HCT116 (cell line): ENCODE data around the gene DENND1A. TPM values are rescaled to one million over a fixed set of nuclear protein-coding genes. Genes with fewer than 3 reads are reported as not detected.

Experiments used
- ATAC-seq: fragments of 200-7000 bp; cut with Tn5 transposase; 2 replicates; pipeline ENCODE4 v1.9.1; 2020; ENCODE audit warnings: mild to moderate bottlenecking, moderate library complexity
- BruUV-seq: library from RNA; stranded (reverse); fragments of 400-500 nt; replicated peaks from 2 replicates; lab custom pipeline; 2021; lab: Mats Ljungman, UMichigan
- CTCF ChIA-PET: fragments of 300-600 bp; sonication (Branson Sonifier 250); formaldehyde crosslinking; loops from one replicate; lab custom pipeline; 2021; ENCODE audit warnings: antibody characterized with exemption; lab: Charles Lee
- POLR2A ChIA-PET: fragments of 300-600, 350-600 bp; sonication (Branson Sonifier 250); formaldehyde crosslinking; loops from one replicate; lab custom pipeline; 2021; ENCODE audit warnings: antibody characterized with exemption; lab: Charles Lee
- RAD21 ChIA-PET, 2 experiments: fragments of 300-600 bp; sonication (Branson Sonifier 250); formaldehyde crosslinking; loops; one replicate each; lab custom pipeline; 2023; ENCODE audit warnings: low total read pairs in 2 of 2; ENCODE audit not compliant: uncharacterized antibody in 2 of 2, unreplicated experiment in 2 of 2, low non-redundant PET in 1 of 2; lab: Charles Lee
- DNase-seq: peaks from one replicate; pipeline ENCODE4 v3.0.0-alpha.2; 2010; ENCODE audit warnings: low read depth, low spot score
- H2AFZ ChIP-seq: fragments of 200-600 bp; shearing (Covaris generic), sonication (generic); 2 replicates; pipeline ENCODE4 v1.6.1; 2017; ENCODE audit warnings: low read depth, mixed run types, mixed read lengths, antibody characterized with exemption, low read length; ENCODE audit not compliant: poor library complexity, severe bottlenecking
- H3K27ac ChIP-seq: 2 replicates; pipeline ENCODE4 v1.5.1; 2012; ENCODE audit warnings: low read depth, low read length
- H3K27me3 ChIP-seq: fragments of 200-600 bp; sonication (generic); 2 replicates; pipeline ENCODE4 v1.6.1; 2016; ENCODE audit warnings: mixed run types, low read length, mixed read lengths; ENCODE audit not compliant: insufficient read depth
- H3K36me3 ChIP-seq, 2 experiments: fragments of 200-500 bp in 1 of 2; fragments of 200-600 bp in 1 of 2; sonication (Bioruptor generic) in 1 of 2; sonication (generic) in 1 of 2; 2 replicates each; pipeline versions ENCODE4 v1.5.1 to v1.6.1; 2014 to 2016; ENCODE audit warnings: low read length in 2 of 2, inconsistent platforms in 1 of 2, mixed read lengths in 1 of 2, mixed run types in 1 of 2; ENCODE audit not compliant: insufficient read depth in 2 of 2, control insufficient read depth in 1 of 2
- H3K4me1 ChIP-seq, 2 experiments: fragments of 200-600 bp in 1 of 2; sonication (generic) in 1 of 2; 2 replicates each; pipeline versions ENCODE4 v1.5.1 to v1.6.1; 2012 to 2017; ENCODE audit warnings: low read length in 2 of 2, inconsistent platforms in 1 of 2, mild to moderate bottlenecking in 1 of 2, mixed read lengths in 1 of 2, mixed run types in 1 of 2, moderate library complexity in 1 of 2; ENCODE audit not compliant: insufficient read depth in 2 of 2, control insufficient read depth in 1 of 2
- H3K4me2 ChIP-seq: fragments of 200-600 bp; sonication (generic); 2 replicates; pipeline ENCODE4 v1.6.1; 2017; ENCODE audit warnings: mixed run types, low read length, mixed read lengths
- H3K4me3 ChIP-seq, 2 experiments: fragments of 200-600 bp in 1 of 2; sonication (generic) in 1 of 2; replicated peaks in 1 of 2; 2 replicates each; pipeline ENCODE4 v1.5.1; 2011 to 2016; ENCODE audit warnings: low read length in 2 of 2, control low read depth in 1 of 2, low read depth in 1 of 2, mild to moderate bottlenecking in 1 of 2, mixed read lengths in 1 of 2, mixed run types in 1 of 2
- H3K79me2 ChIP-seq: fragments of 200-600 bp; sonication (generic); 2 replicates; pipeline ENCODE4 v1.6.1; 2017; ENCODE audit warnings: mild to moderate bottlenecking, mixed run types, low read length, moderate library complexity, mixed read lengths; ENCODE audit not compliant: insufficient read depth
- H3K9ac ChIP-seq: fragments of 200-600 bp; sonication (generic); 2 replicates; pipeline ENCODE4 v1.6.1; 2016; ENCODE audit warnings: low read length, mixed read lengths
- H3K9me2 ChIP-seq: fragments of 200-600 bp; sonication (generic), shearing (Covaris generic); 2 replicates; pipeline ENCODE4 v1.6.1; 2017; ENCODE audit warnings: mixed run types, mild to moderate bottlenecking, moderate library complexity; ENCODE audit not compliant: insufficient read depth
- H3K9me3 ChIP-seq, 2 experiments: fragments of 200-500 bp in 1 of 2; fragments of 200-600 bp in 1 of 2; sonication (Bioruptor generic) in 1 of 2; sonication (generic) in 1 of 2; 2 replicates each; pipeline ENCODE4 v1.6.1; 2014 to 2017; ENCODE audit warnings: low read length in 2 of 2, mixed read lengths in 2 of 2, inconsistent platforms in 1 of 2, low read depth in 1 of 2, mild to moderate bottlenecking in 1 of 2, mixed run types in 1 of 2, moderate library complexity in 1 of 2; ENCODE audit not compliant: control insufficient read depth in 1 of 2, insufficient read depth in 1 of 2
- H4K20me1 ChIP-seq: fragments of 200-600 bp; sonication (generic), shearing (Covaris generic); 2 replicates; pipeline ENCODE4 v1.6.1; 2017; ENCODE audit warnings: mixed run types, mild to moderate bottlenecking, moderate library complexity; ENCODE audit not compliant: insufficient read depth
- ATF3 ChIP-seq: IDR thresholded peaks from 2 replicates; pipeline ENCODE4 v1.6.1; 2012
- CBX3 ChIP-seq: IDR thresholded peaks from 2 replicates; pipeline ENCODE4 v1.6.1; 2012; ENCODE audit warnings: low read depth
- CTCF ChIP-seq, 3 experiments: fragments of 200-600 bp in 1 of 3; sonication (generic) in 1 of 3; IDR thresholded peaks in 2 of 3; conservative IDR thresholded peaks in 1 of 3; 2 replicates each; pipeline ENCODE4 v1.5.1; 2012 to 2017; ENCODE audit warnings: low read depth in 2 of 3, low read length in 2 of 3, antibody characterized with exemption in 1 of 3, borderline replicate concordance in 1 of 3, control low read depth in 1 of 3, mild to moderate bottlenecking in 1 of 3, mixed read lengths in 1 of 3, mixed run types in 1 of 3, moderate library complexity in 1 of 3; ENCODE audit not compliant: insufficient read depth in 1 of 3
- EGR1 ChIP-seq: IDR thresholded peaks from 2 replicates; pipeline ENCODE4 v1.6.1; 2012; ENCODE audit warnings: low read depth
- ELF1 ChIP-seq: IDR thresholded peaks from 2 replicates; pipeline ENCODE4 v1.6.1; 2012; ENCODE audit warnings: low read depth, borderline replicate concordance
- EZH2phosphoT487 ChIP-seq: fragments of 200-600 bp; IDR thresholded peaks from 2 replicates; pipeline ENCODE4 v1.6.1; 2018; ENCODE audit warnings: antibody characterized with exemption, borderline replicate concordance
- JUND ChIP-seq: IDR thresholded peaks from 2 replicates; pipeline ENCODE4 v1.6.1; 2012
- POLR2AphosphoS5 ChIP-seq: IDR thresholded peaks from 2 replicates; pipeline ENCODE4 v1.6.1; 2011; ENCODE audit warnings: mild to moderate bottlenecking, low read depth, low read length, moderate library complexity
- RAD21 ChIP-seq: IDR thresholded peaks from 2 replicates; pipeline ENCODE4 v1.6.1; 2012; ENCODE audit warnings: low read depth, mild to moderate bottlenecking
- SIN3A ChIP-seq: IDR thresholded peaks from 2 replicates; pipeline ENCODE4 v1.6.1; 2012; ENCODE audit warnings: low read depth
- YY1 ChIP-seq: IDR thresholded peaks from 2 replicates; pipeline ENCODE4 v1.6.1; 2011; ENCODE audit warnings: low read length, low read depth, moderate library complexity, mild to moderate bottlenecking; ENCODE audit not compliant: insufficient replicate concordance; ENCODE audit errors: extremely low read depth
- ZBTB33 ChIP-seq: IDR thresholded peaks from 2 replicates; pipeline ENCODE4 v1.6.1; 2011; ENCODE audit warnings: mild to moderate bottlenecking, low read length, moderate library complexity; ENCODE audit not compliant: insufficient replicate concordance; ENCODE audit errors: extremely low read depth
- ZFX ChIP-seq: fragments of 450-650 bp; IDR thresholded peaks from 2 replicates; pipeline ENCODE4 v1.6.1; 2017
- ZNF274 ChIP-seq: fragments of 200-500 bp; sonication (Bioruptor generic); IDR thresholded peaks from 2 replicates; pipeline ENCODE4 v1.6.1; 2014; ENCODE audit warnings: mild to moderate bottlenecking, low read depth, low read length, inconsistent platforms
- intact Hi-C: fragments of 100-400 bp; cut with micrococcal nuclease; formaldehyde crosslinking; loops from 2 replicates; pipeline ENCODE4 v1.10.0; 2022
- total RNA-seq: library from RNA; stranded (reverse); gene quantifications from one replicate; pipeline ENCODE4 v1.2.1, GENCODE V29; 2021; ENCODE audit not compliant: unreplicated experiment

DENND1A gene
- total RNA-seq, 1 experiment from 2014 or later: 33.0 TPM

GRCh38 chr9:123812984-123813383 lies 116.9 kb downstream of the DENND1A start:
- H2AFZ ChIP-seq: no peak overlapping the region
- no peak for TF ChIP-seq EGR1
- no peak for TF ChIP-seq YY1
- no peak for TF ChIP-seq CBX3
- TF ChIP-seq ATF3: no peak
- TF ChIP-seq ZNF274: no peak
- TF ChIP-seq, all 23 proteins: peak for 0
- Histone ChIP-seq H3K9ac (no peak overlapping the region), H3K79me2 (peaks cover 6% of the 10 kb centered on the region; the same call in 1 of the 2 replicates), H3K4me1 (peaks cover 7 to 10% of the 10 kb centered on the region in 2 experiments), H3K36me3 (no peaks in the 10 kb centered on the region), H3K9me2 (no peaks in the 10 kb centered on the region), H3K4me3 (no peak overlapping the region), H3K9me3 (no peaks in the 10 kb centered on the region), H3K27me3 (no peaks in the 10 kb centered on the region), H4K20me1 (no peaks in the 10 kb centered on the region), H3K4me2 (no peak overlapping the region), H3K27ac (no peak overlapping the region)
- ATAC-seq (no peak), DNase-seq (no peak)
- ChIA-PET CTCF (no interaction called here), RAD21 (no interaction called here), POLR2A (no interaction called here)
- BruUV-seq: no TSS peak
- intact Hi-C loops: no loop called here

- H3K4me2 ChIP-seq: no peak overlapping the region
- H2AFZ ChIP-seq: no peak overlapping the region
- no peaks in the 10 kb centered on the region for H3K4me1 ChIP-seq
- no peak overlapping the region for H3K9ac ChIP-seq
- H3K36me3 ChIP-seq: no peaks in the 10 kb centered on the region
- no peaks in the 10 kb centered on the region for H3K9me3 ChIP-seq
- ChIA-PET RAD21 (no interaction called here), POLR2A (no interaction called here), CTCF (no interaction called here)
- H3K27ac ChIP-seq: no peak overlapping the region
- intact Hi-C loops: no loop called here
- no peak for DNase-seq
- H3K79me2 ChIP-seq: no peaks in the 10 kb centered on the region
- H3K4me3 ChIP-seq: no peak overlapping the region
- H3K9me2 ChIP-seq: no peaks in the 10 kb centered on the region
- no peaks in the 10 kb centered on the region for H3K27me3 ChIP-seq
- BruUV-seq: no TSS peak
- ATAC-seq: no peak
- H4K20me1 ChIP-seq: no peaks in the 10 kb centered on the region
- TF ChIP-seq EZH2phosphoT487 (no peak), ELF1 (no peak), CBX3 (no peak), RAD21 (no peak), JUND (no peak), POLR2AphosphoS5 (no peak), ZNF274 (no peak), EGR1 (no peak), ZFX (no peak), ZBTB33 (no peak), CTCF (IDR thresholded peaks at IDR 0.05 in 2 of 3, conservative IDR thresholded peaks at IDR 0.05 in 1 of 3; ENCODE audit: borderline replicate concordance in 1 of 3, insufficient read depth in 1 of 3, low read depth in 2 of 3, low read length in 2 of 3) (no peak), SIN3A (no peak)
Measured at GRCh38 chr9:123807251-123807650, 122.7 kb downstream of the DENND1A start.
